ENCODE data around the gene HIPK1. TPM values are rescaled to one million over a fixed set of nuclear protein-coding genes. Genes with fewer than 3 reads are reported as not detected.
A peak's percentile ranks its signal among the peaks of the same experiment; 100 is the strongest.

HIPK1 gene
- total and polyA plus RNA-seq, 2 experiments from 2014 or later, result 8.7 to 31.6 TPM

DNA sequence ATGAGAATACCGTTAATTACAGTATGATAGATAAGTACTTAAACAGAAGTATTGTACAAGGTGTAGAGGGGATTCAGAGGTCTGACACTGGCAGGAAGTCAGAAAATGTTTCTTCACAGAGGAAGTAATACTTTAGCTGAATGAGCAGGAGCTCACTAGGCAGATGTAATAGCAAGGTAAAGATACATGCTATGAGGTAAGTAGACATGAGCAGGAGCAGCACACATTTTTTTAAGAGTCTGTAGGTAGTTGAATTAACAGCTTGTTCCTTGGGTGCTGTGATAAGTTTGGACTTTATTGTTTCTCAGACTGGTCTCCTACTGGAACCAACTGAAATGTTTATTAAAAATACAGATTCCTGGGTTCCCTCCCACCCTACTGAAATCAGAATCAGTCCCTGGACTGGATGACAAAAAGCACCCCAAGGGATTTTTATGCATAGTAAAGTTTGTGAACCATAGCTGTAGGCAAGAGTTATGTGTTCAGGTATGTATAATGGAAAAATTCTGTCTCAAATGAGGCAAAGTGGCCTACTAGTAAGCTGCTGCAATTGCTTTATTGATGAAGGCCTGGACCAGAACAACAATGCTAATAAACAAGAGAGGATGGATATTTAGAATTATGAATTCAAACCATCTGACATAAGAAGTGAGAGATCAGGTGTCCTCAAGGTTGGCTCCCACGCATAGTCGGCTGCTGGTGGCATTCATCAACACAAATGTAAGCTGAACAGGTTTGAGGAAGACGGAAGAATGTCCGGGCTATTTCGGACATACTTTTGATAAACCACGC is 25.4 kb upstream of the HIPK1 start:
- Histone ChIP-seq H3K79me2 (peaks cover 18% of the 10 kb centered on the region), H3K9me3 (ENCODE audit: low read depth) (no peaks in the 10 kb centered on the region), H4K20me1 (ENCODE audit: insufficient read depth, poor library complexity, severe bottlenecking) (no peaks in the 10 kb centered on the region), H3K27ac (peak overlapping the region; percentile 84), H3K4me1 (ENCODE audit: insufficient read depth) (peaks cover 7% of the 10 kb centered on the region), H3K4me2 (peak overlapping the region; percentile 78), H3K4me3 (peak overlapping the region; percentile 31), H3K9me2 (replicated peaks; ENCODE audit: insufficient read depth) (no peaks in the 10 kb centered on the region), H2AFZ (peak overlapping the region; percentile 49), H3K36me3 (replicated peaks; ENCODE audit: insufficient read depth, low read depth) (no peaks in the 10 kb centered on the region), H3K27me3 (no peaks in the 10 kb centered on the region)
- TF ChIP-seq EZH2 (IDR thresholded peaks at IDR 0.05; ENCODE audit: borderline replicate concordance) (no peak), EZH2phosphoT487 (IDR thresholded peaks at IDR 0.05; ENCODE audit: low read depth, severe bottlenecking, unreplicated experiment) (no peak)
- TF ChIP-seq, protein P1, sequence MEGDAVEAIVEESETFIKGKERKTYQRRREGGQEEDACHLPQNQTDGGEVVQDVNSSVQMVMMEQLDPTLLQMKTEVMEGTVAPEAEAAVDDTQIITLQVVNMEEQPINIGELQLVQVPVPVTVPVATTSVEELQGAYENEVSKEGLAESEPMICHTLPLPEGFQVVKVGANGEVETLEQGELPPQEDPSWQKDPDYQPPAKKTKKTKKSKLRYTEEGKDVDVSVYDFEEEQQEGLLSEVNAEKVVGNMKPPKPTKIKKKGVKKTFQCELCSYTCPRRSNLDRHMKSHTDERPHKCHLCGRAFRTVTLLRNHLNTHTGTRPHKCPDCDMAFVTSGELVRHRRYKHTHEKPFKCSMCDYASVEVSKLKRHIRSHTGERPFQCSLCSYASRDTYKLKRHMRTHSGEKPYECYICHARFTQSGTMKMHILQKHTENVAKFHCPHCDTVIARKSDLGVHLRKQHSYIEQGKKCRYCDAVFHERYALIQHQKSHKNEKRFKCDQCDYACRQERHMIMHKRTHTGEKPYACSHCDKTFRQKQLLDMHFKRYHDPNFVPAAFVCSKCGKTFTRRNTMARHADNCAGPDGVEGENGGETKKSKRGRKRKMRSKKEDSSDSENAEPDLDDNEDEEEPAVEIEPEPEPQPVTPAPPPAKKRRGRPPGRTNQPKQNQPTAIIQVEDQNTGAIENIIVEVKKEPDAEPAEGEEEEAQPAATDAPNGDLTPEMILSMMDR (IDR thresholded peaks at IDR 0.05; ENCODE audit: poor library complexity), result no peak
- WGBS (ENCODE audit: low lambda C conversion rate, missing lambda C conversion rate), result 46% methylated on average over 7 of the region's 7 CpGs
- no peak for DNase-seq (ENCODE audit: low spot score)

DNA sequence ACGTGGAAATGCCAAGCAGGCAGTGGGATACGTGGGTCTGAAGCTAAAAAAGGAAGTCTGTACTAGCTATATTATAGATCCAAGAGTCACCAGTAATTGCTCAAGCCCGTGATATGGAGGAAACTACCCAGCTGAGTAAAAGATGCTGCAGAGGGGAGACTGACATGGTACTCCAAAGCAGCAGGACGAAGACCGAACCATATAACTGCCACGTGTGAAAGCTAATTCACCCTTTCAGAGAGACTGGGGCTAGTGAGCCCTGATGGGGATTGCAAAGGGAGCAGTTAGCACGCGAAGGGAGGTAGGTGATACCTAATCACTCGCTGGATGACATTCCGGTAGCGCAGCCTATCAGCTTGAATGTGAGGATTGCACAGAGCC is 24.8 kb upstream of the HIPK1 start:
- peak overlapping the region; percentile 78 for H3K4me2 ChIP-seq
- no peaks in the 10 kb centered on the region for H3K9me3 ChIP-seq (ENCODE audit: low read depth)
- no peaks in the 10 kb centered on the region for H3K36me3 ChIP-seq (replicated peaks; ENCODE audit: insufficient read depth, low read depth)
- H3K4me1 ChIP-seq (ENCODE audit: insufficient read depth), result peaks cover 7% of the 10 kb centered on the region
- WGBS (ENCODE audit: low lambda C conversion rate, missing lambda C conversion rate), result 1% methylated on average over 11 of the region's 11 CpGs
- TF ChIP-seq, protein P1 (IDR thresholded peaks at IDR 0.05; ENCODE audit: poor library complexity), result no peak
- TF ChIP-seq EZH2phosphoT487 (IDR thresholded peaks at IDR 0.05; ENCODE audit: low read depth, severe bottlenecking, unreplicated experiment) (no peak), EZH2 (IDR thresholded peaks at IDR 0.05; ENCODE audit: borderline replicate concordance) (no peak)
- DNase-seq (ENCODE audit: low spot score), result no peak
- no peaks in the 10 kb centered on the region for H4K20me1 ChIP-seq (ENCODE audit: insufficient read depth, poor library complexity, severe bottlenecking)
- peak overlapping the region; percentile 31 for H3K4me3 ChIP-seq
- H2AFZ ChIP-seq, result peak overlapping the region; percentile 49
- no peaks in the 10 kb centered on the region for H3K27me3 ChIP-seq
- H3K27ac ChIP-seq, result peak overlapping the region; percentile 84
- no peaks in the 10 kb centered on the region for H3K9me2 ChIP-seq (replicated peaks; ENCODE audit: insufficient read depth)
- H3K79me2 ChIP-seq, result peaks cover 18% of the 10 kb centered on the region

DNA sequence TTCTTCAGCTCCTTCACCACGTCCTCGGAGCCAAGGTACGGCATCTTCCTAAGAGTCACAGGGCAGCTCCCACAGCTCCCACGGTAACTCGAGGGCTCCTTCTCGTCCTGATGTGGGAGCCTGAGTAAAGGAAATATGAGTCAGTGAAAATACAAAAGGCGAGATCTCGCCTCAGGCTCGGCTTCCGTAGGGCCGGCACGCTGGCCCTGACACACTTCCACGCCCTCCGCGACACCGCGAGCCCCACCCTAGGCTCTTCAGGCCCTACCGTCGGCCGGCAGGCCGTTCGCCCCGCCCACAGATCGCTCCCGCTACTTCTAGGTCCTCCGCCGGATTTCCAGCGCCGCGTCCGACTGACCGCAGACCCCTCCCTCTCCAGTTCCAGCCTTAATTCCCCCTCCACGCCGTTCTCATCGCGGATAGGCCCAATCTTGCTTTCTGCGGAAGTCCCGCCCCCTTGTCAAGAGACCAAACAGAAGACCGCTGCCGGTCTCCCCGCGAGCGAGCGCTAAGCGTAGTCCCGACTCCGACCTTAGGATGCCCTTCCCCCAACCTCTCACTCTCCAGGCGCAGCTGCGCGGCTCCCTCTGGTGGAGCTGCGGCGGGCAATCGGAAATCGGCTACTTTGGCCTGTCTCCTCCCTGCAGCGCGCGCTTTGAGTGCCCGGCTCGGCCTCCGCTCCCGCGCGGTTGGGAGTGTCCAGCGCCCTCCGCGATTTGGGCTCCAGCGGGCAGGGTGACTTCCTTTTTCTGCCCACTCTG is 24.3 kb upstream of the HIPK1 start, which contains the start of the genes AP4B1 and DCLRE1B:
Gene AP4B1 (minus strand): TSS at position 126 of the 761 bp plus-strand sequence. CDS start 82 bp downstream, at position 44.
Gene DCLRE1B (plus strand): TSS at position 653 of the 761 bp plus-strand sequence. CDS start 261 bp downstream, outside the sequence.
- H3K79me2 ChIP-seq, result peaks cover 18% of the 10 kb centered on the region
- no peaks in the 10 kb centered on the region for H4K20me1 ChIP-seq (ENCODE audit: insufficient read depth, poor library complexity, severe bottlenecking)

More for the DNA sequence above, 24.3 kb upstream of the HIPK1 start, which contains the start of the genes AP4B1 and DCLRE1B:
- Histone ChIP-seq H3K9me3 (ENCODE audit: low read depth) (no peaks in the 10 kb centered on the region), H3K27ac (peak within 1 kb of the TSS; percentile 84), H3K36me3 (replicated peaks; ENCODE audit: insufficient read depth, low read depth) (no peaks in the 10 kb centered on the region), H3K4me1 (ENCODE audit: insufficient read depth) (peaks cover 7% of the 10 kb centered on the region), H3K9me2 (replicated peaks; ENCODE audit: insufficient read depth) (no peaks in the 10 kb centered on the region), H3K4me3 (peak within 1 kb of the TSS; percentile 53), H3K4me2 (peak within 1 kb of the TSS; percentile 85), H2AFZ (peak within 1 kb of the TSS; percentile 81), H3K27me3 (no peaks in the 10 kb centered on the region)
- 2% methylated on average over 64 of the region's 67 CpGs for WGBS (ENCODE audit: low lambda C conversion rate, missing lambda C conversion rate)
- TF ChIP-seq, protein P1 (IDR thresholded peaks at IDR 0.05; ENCODE audit: poor library complexity), result peak; percentile 55
- no peak for TF ChIP-seq EZH2 (IDR thresholded peaks at IDR 0.05; ENCODE audit: borderline replicate concordance)
- TF ChIP-seq EZH2phosphoT487 (IDR thresholded peaks at IDR 0.05; ENCODE audit: low read depth, severe bottlenecking, unreplicated experiment), result no peak
- DNase-seq (ENCODE audit: low spot score), result peak; percentile 100

All from hepatocyte (in vitro differentiated cells).